Thyroid gland (tissue), 4 donors: ENCODE measurements around the gene SNX19. TPM values are rescaled to one million over a fixed set of nuclear protein-coding genes. Genes with fewer than 3 reads are reported as not detected.

ENCODE experiments used
- DNase-seq, 2 donors: peaks; one replicate each; pipeline ENCODE4 v3.0.0-alpha.2; 2019
- H3K27ac ChIP-seq, 3 donors: fragments of 200-600 bp; sonication (generic); 1 replicate in 2 of 3; 2 replicates in 1 of 3; pipeline ENCODE4 v1.5.1; 2016 to 2019; ENCODE audit warnings: mild to moderate bottlenecking in 1 of 3, moderate library complexity in 1 of 3
- H3K27me3 ChIP-seq: fragments of 200-600 bp; sonication (generic); one replicate; pipeline ENCODE4 v1.5.1; 2019
- H3K36me3 ChIP-seq, 2 donors: fragments of 200-600 bp; sonication (generic); one replicate each; pipeline ENCODE4 v1.5.1; 2016 to 2019
- H3K4me1 ChIP-seq, 2 donors: fragments of 200-600 bp; sonication (generic); one replicate each; pipeline ENCODE4 v1.5.1; 2017 to 2019
- H3K4me3 ChIP-seq, 3 donors: fragments of 200-600 bp; sonication (generic); replicated peaks in 1 of 3; 1 replicate in 2 of 3; 2 replicates in 1 of 3; pipeline ENCODE4 v1.5.1; 2016; ENCODE audit warnings: mild to moderate bottlenecking in 1 of 3
- H3K9me3 ChIP-seq: fragments of 200-600 bp; sonication (generic); one replicate; pipeline ENCODE4 v1.5.1; 2017
- CTCF ChIP-seq, 6 experiments: fragments of 200-600 bp in 3 of 6; fragments of 450-650 bp in 3 of 6; sonication (generic) in 3 of 6; IDR thresholded peaks; one replicate each; pipeline ENCODE4 v1.5.1; 2016 to 2019; ENCODE audit warnings: antibody characterized with exemption in 6 of 6, mild to moderate bottlenecking in 2 of 6, inconsistent platforms in 1 of 6, moderate library complexity in 1 of 6
- POLR2A ChIP-seq, 2 donors: fragments of 450-650 bp; IDR thresholded peaks; one replicate each; pipeline ENCODE4 v1.6.1; 2017; ENCODE audit warnings: antibody characterized with exemption in 2 of 2, mild to moderate bottlenecking in 2 of 2, moderate library complexity in 1 of 2
- WGBS, 2 donors: methylation state at CpG; one replicate each; pipeline ENCODE4 v1.1.5; 2017; 5-methylcytosine and 5-hydroxymethylcytosine counted together
- intact Hi-C: fragments of 100-400 bp; cut with DNase I; formaldehyde crosslinking; loops from one replicate; pipeline ENCODE4 v1.15.1; 2023
- total RNA-seq, 4 donors: library from RNA; depleted of rRNA; stranded (reverse); fragments of >200 nt; gene quantifications; one replicate each; pipeline ENCODE4 v1.2.3, GENCODE V29; 2016

SNX19 gene
- total RNA-seq, 4 donors from 2014 or later: 82.1 to 146 (median 127) TPM

- no peaks in the 10 kb centered on the region for H3K27me3 ChIP-seq
- 90 to 93% methylated on average over 1 of the region's 1 CpG for WGBS, 2 donors
- intact Hi-C loops: no loop called here
- DNase-seq: no peak
- no peaks in the 10 kb centered on the region for H3K36me3 ChIP-seq
- no peak overlapping the region for H3K27ac ChIP-seq
- H3K4me3 ChIP-seq: no peak overlapping the region
- TF ChIP-seq POLR2A (IDR thresholded peaks at IDR 0.05): no peak
- no peak for TF ChIP-seq CTCF (IDR thresholded peaks at IDR 0.05)
- H3K9me3 ChIP-seq: no peaks in the 10 kb centered on the region
- peaks cover 0 to 4% of the 10 kb centered on the region in 2 donors for H3K4me1 ChIP-seq
These were observed 74.3 kb downstream of the SNX19 start for GRCh38 chr11:130842001-130842400.

GRCh38 chr11:130840679-130841078, 75.6 kb downstream of the SNX19 start:
- intact Hi-C loops: no loop called here
- Histone ChIP-seq H3K27ac (no peak overlapping the region), H3K27me3 (no peaks in the 10 kb centered on the region)

GRCh38 chr11:130839981-130840666, 76.2 kb downstream of the SNX19 start:
- no peak overlapping the region for H3K27ac ChIP-seq
- intact Hi-C loops: no loop called here
- WGBS, 2 donors: 28 to 45% methylated on average over 3 of the region's 3 CpGs
- no peaks in the 10 kb centered on the region for H3K9me3 ChIP-seq
- peaks cover 0 to 4% of the 10 kb centered on the region in 2 donors for H3K4me1 ChIP-seq
- DNase-seq: no peak
- H3K36me3 ChIP-seq: no peaks in the 10 kb centered on the region
- no peak for TF ChIP-seq CTCF (IDR thresholded peaks at IDR 0.05)
- no peak for TF ChIP-seq POLR2A (IDR thresholded peaks at IDR 0.05)
- no peaks in the 10 kb centered on the region for H3K27me3 ChIP-seq
- no peak overlapping the region for H3K4me3 ChIP-seq

More at GRCh38 chr11:130840679-130841078, 75.6 kb downstream of the SNX19 start:
- 62 to 77% methylated on average over 3 of the region's 3 CpGs for WGBS, 2 donors
- Histone ChIP-seq H3K36me3 (no peaks in the 10 kb centered on the region), H3K4me1 (peaks cover 0 to 4% of the 10 kb centered on the region in 2 donors), H3K9me3 (no peaks in the 10 kb centered on the region), H3K4me3 (no peak overlapping the region)
- no peak for DNase-seq
- TF ChIP-seq CTCF (IDR thresholded peaks at IDR 0.05) (no peak), POLR2A (IDR thresholded peaks at IDR 0.05) (no peak)

GRCh38 chr11:130837194-130837593, 79.1 kb downstream of the SNX19 start:
- Histone ChIP-seq H3K4me1 (peaks cover 0 to 2% of the 10 kb centered on the region in 2 donors), H3K4me3 (no peak overlapping the region), H3K27ac (no peak overlapping the region), H3K9me3 (no peaks in the 10 kb centered on the region), H3K27me3 (no peaks in the 10 kb centered on the region), H3K36me3 (no peaks in the 10 kb centered on the region)
- intact Hi-C loops: no loop called here
- no peak for DNase-seq
- TF ChIP-seq CTCF (IDR thresholded peaks at IDR 0.05) (no peak), POLR2A (IDR thresholded peaks at IDR 0.05) (no peak)

- Histone ChIP-seq H3K4me3 (no peak overlapping the region), H3K36me3 (no peaks in the 10 kb centered on the region), H3K27ac (no peak overlapping the region), H3K27me3 (no peaks in the 10 kb centered on the region), H3K4me1 (no peaks in the 10 kb centered on the region), H3K9me3 (no peaks in the 10 kb centered on the region)
- TF ChIP-seq CTCF (IDR thresholded peaks at IDR 0.05) (no peak), POLR2A (IDR thresholded peaks at IDR 0.05) (no peak)
- no peak for DNase-seq
- intact Hi-C loops: no loop called here
These were observed 81.4 kb downstream of the SNX19 start for GRCh38 chr11:130834886-130835285.
